ENCODE data around the gene PLEKHN1.

DNA sequence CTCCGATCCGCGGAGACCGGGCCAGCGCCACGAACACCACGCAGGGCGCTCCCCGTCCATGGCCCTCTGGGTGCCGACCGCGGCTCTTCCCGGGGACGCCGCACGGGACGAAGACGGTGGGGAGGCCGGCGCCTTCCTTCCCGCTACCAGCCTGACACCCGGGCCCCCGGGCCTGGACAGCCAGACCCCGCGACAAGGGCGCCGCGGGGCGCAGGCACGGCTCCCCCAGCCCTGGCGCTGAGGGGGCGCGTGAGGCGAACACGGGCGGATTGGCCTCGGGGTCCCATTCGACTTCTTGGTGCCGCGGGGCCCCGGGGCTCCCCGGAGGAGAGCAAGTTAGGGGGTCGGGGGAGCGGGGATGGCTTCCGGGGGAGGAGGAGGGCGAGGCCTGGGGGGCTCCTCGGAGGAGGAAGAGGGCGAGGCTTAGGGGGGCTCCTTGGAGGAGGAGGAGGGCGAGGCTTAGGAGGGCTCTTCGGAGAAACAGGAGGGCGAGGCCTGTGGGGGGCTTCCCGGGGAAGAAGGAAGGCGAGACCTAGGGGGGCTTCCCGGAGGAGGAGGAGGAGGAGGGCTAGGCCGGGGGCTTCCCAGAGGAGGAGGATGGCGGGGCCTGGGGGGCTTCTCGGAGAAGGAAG is 6.4 kb upstream of the PLEKHN1 start:
- TF ChIP-seq NFIC (IDR thresholded peaks at IDR 0.05; ENCODE audit: borderline replicate concordance) (no peak), GABPA (IDR thresholded peaks at IDR 0.05; ENCODE audit: low read depth) (no peak), RAD21 (IDR thresholded peaks at IDR 0.05; ENCODE audit: low read length) (no peak), TEAD4 (IDR thresholded peaks at IDR 0.05; ENCODE audit: borderline replicate concordance, insufficient read depth) (no peak), SIN3A (IDR thresholded peaks at IDR 0.05; ENCODE audit: borderline replicate concordance, low read depth, low read length) (no peak)
- TF ChIP-seq, protein P1, sequence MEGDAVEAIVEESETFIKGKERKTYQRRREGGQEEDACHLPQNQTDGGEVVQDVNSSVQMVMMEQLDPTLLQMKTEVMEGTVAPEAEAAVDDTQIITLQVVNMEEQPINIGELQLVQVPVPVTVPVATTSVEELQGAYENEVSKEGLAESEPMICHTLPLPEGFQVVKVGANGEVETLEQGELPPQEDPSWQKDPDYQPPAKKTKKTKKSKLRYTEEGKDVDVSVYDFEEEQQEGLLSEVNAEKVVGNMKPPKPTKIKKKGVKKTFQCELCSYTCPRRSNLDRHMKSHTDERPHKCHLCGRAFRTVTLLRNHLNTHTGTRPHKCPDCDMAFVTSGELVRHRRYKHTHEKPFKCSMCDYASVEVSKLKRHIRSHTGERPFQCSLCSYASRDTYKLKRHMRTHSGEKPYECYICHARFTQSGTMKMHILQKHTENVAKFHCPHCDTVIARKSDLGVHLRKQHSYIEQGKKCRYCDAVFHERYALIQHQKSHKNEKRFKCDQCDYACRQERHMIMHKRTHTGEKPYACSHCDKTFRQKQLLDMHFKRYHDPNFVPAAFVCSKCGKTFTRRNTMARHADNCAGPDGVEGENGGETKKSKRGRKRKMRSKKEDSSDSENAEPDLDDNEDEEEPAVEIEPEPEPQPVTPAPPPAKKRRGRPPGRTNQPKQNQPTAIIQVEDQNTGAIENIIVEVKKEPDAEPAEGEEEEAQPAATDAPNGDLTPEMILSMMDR (IDR thresholded peaks at IDR 0.05), result no peak
- TF ChIP-seq, protein P2, sequence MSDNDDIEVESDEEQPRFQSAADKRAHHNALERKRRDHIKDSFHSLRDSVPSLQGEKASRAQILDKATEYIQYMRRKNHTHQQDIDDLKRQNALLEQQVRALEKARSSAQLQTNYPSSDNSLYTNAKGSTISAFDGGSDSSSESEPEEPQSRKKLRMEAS (IDR thresholded peaks at IDR 0.05; ENCODE audit: low read depth), result no peak

All from SK-N-SH (cell line).